Kidney epithelial cell (primary cell): Measurements from ENCODE around the gene CD68. TPM values are rescaled to one million over a fixed set of nuclear protein-coding genes. Genes with fewer than 3 reads are reported as not detected.

Source experiments
- DNase-seq: peaks from one replicate; pipeline ENCODE4 v3.0.0-alpha.2; 2010; ENCODE audit warnings: low read depth
- H3K27me3 ChIP-seq: 2 replicates; pipeline ENCODE4 v1.6.0; 2011; ENCODE audit warnings: low read length; ENCODE audit not compliant: control insufficient read depth, insufficient read depth
- H3K36me3 ChIP-seq: 2 replicates; pipeline ENCODE4 v1.5.1; 2011; ENCODE audit warnings: low read length; ENCODE audit not compliant: control insufficient read depth, insufficient read depth
- H3K4me3 ChIP-seq: 2 replicates; pipeline ENCODE4 v1.5.1; 2011; ENCODE audit warnings: low read depth, mild to moderate bottlenecking, control low read depth, low read length
- CTCF ChIP-seq: IDR thresholded peaks from 2 replicates; pipeline ENCODE4 v1.5.1; 2011; ENCODE audit warnings: mild to moderate bottlenecking, moderate library complexity, low read length, control low read depth, inconsistent platforms; ENCODE audit not compliant: insufficient read depth, poor library complexity, severe bottlenecking
- total RNA-seq: library from RNA; depleted of rRNA; stranded (reverse); fragments of >200 nt; gene quantifications from 2 replicates; pipeline ENCODE4 v1.2.3, GENCODE V29; 2015

Gene CD68
- total RNA-seq, 1 donor from 2014 or later: 7.4 TPM

DNA sequence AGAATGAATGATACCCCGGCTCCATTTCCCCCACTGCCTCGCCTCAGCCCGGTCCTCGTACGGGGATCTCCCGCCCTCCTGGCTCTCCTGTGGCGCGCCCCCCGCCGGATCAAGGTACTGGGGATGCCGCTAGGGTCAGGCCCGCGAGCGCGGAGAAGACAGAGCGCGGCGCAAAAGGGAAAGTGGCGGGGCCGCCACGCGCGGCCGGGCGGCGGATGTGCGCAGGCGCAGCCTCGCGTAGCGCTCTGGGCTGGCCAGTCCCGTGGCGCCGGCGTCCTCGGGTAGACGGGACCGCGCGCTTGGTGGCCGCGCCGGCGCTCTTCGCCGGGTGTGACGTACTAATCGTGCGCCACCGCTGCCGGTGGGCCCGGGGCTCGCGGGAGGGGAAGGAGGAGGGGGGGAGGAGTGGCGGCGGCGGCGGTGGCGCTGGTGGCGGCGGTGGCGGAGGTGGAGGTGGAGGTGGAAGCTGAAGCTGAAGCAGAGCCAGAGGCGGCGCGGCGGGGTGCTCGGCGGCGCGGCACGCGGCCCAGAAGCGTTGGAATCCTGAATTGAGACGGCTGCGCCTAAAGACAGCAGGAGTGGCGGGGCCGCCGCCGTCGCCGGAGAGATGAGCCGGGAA, 17.7 kb upstream of the CD68 start, which contains the start of gene SENP3:
Gene SENP3, plus strand, starts transcription at position 331 of the 619 bp plus-strand sequence. CDS start 1,158 bp downstream, outside the sequence.
- Histone ChIP-seq H3K36me3 (peaks cover 2% of the 10 kb centered on the region), H3K27me3 (no peaks in the 10 kb centered on the region), H3K4me3 (peak within 1 kb of the TSS; percentile 83)
- DNase-seq: no peak
- no peak for TF ChIP-seq CTCF

GRCh38 chr17:7562208-7562605, 17.2 kb upstream of the CD68 start:
- no peak for TF ChIP-seq CTCF
- Histone ChIP-seq H3K27me3 (no peaks in the 10 kb centered on the region), H3K4me3 (peak overlapping the region; percentile 83), H3K36me3 (peaks cover 2% of the 10 kb centered on the region)
- DNase-seq: no peak

GRCh38 chr17:7563115-7563869, 16.1 kb upstream of the CD68 start:
- TF ChIP-seq CTCF: no peak
- peak overlapping the region; percentile 83 for H3K4me3 ChIP-seq
- peaks cover 2% of the 10 kb centered on the region for H3K36me3 ChIP-seq
- no peak for DNase-seq
- H3K27me3 ChIP-seq: no peaks in the 10 kb centered on the region

DNA sequence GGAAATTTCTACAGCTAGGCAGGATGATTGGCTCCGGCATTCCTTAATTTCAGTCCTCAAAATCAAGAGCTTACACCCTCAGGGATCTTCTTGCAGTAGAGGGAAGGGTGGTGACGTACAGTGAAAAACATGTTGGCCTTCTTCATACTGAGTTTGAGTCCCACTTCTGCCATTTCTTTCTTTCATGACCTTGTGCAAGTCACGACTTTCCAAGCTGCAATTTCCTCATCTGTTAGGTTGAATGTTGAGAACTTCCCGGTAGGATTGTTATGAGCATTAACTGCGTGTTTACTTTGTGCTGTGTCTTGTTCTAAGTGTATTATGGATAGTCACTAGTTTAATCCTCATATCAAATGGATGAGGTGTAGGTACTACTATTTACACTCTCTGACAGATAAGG, 9.9 kb upstream of the CD68 start:
- peaks cover 3% of the 10 kb centered on the region for H3K36me3 ChIP-seq
- no peak for TF ChIP-seq CTCF
- DNase-seq: no peak
- H3K4me3 ChIP-seq: no peak overlapping the region
- H3K27me3 ChIP-seq: no peaks in the 10 kb centered on the region

DNA sequence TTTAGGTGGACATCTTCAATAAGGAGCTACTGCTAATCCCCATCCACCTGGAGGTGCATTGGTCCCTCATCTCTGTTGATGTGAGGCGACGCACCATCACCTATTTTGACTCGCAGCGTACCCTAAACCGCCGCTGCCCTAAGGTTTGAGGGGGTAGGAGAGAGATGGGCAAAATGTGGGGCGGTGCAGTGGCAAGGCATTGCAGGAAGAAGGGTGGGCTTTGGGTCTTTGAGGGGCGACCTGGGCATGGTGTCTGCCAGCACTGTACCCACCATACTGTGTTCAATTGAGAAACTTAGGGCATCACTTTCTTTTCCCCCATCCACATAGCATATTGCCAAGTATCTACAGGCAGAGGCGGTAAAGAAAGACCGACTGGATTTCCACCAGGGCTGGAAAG, 9.1 kb upstream of the CD68 start:
- DNase-seq: no peak
- no peak for TF ChIP-seq CTCF
- H3K36me3 ChIP-seq: peaks cover 6% of the 10 kb centered on the region
- H3K27me3 ChIP-seq: no peaks in the 10 kb centered on the region
- no peak overlapping the region for H3K4me3 ChIP-seq

DNA sequence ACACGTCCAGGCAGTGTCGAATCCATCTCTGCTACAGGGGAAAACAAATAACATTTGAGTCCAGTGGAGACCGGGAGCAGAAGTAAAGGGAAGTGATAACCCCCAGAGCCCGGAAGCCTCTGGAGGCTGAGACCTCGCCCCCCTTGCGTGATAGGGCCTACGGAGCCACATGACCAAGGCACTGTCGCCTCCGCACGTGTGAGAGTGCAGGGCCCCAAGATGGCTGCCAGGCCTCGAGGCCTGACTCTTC, 7.2 kb upstream of the CD68 start:
- Histone ChIP-seq H3K36me3 (peaks cover 10% of the 10 kb centered on the region), H3K4me3 (peak overlapping the region; percentile 53), H3K27me3 (no peaks in the 10 kb centered on the region)
- no peak for DNase-seq
- no peak for TF ChIP-seq CTCF
